Measurements from ENCODE around the gene TST.

- TF ChIP-seq POLR2A (IDR thresholded peaks at IDR 0.05; ENCODE audit: control extremely low read depth in 1 of 2, low read depth in 2 of 2, low read length in 2 of 2) = no peak
- TF ChIP-seq, protein P1, sequence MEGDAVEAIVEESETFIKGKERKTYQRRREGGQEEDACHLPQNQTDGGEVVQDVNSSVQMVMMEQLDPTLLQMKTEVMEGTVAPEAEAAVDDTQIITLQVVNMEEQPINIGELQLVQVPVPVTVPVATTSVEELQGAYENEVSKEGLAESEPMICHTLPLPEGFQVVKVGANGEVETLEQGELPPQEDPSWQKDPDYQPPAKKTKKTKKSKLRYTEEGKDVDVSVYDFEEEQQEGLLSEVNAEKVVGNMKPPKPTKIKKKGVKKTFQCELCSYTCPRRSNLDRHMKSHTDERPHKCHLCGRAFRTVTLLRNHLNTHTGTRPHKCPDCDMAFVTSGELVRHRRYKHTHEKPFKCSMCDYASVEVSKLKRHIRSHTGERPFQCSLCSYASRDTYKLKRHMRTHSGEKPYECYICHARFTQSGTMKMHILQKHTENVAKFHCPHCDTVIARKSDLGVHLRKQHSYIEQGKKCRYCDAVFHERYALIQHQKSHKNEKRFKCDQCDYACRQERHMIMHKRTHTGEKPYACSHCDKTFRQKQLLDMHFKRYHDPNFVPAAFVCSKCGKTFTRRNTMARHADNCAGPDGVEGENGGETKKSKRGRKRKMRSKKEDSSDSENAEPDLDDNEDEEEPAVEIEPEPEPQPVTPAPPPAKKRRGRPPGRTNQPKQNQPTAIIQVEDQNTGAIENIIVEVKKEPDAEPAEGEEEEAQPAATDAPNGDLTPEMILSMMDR (IDR thresholded peaks at IDR 0.05; ENCODE audit: control extremely low read depth in 1 of 3, insufficient read depth in 1 of 3, low read depth in 1 of 3, low read length in 3 of 3) = no peak
These were observed 31.7 kb upstream of the TST start for GRCh38 chr22:37050913-37051312.

Measured in H1 (cell line).